HepG2 (cell line): Measurements from ENCODE around the gene NAXD. TPM values are rescaled to one million over a fixed set of nuclear protein-coding genes. Genes with fewer than 3 reads are reported as not detected.

Experiments
- ATAC-seq: fragments of 200-7000 bp; cut with Tn5 transposase; 3 replicates; pipeline ENCODE4 v1.9.1; 2020; ENCODE audit warnings: mild to moderate bottlenecking, moderate library complexity
- BruUV-seq: library from RNA; stranded (reverse); fragments of 400-500 nt; replicated peaks from 2 replicates; lab custom pipeline; 2021; lab: Mats Ljungman, UMichigan
- CTCF ChIA-PET: fragments of 300-600 bp; formaldehyde crosslinking; extraction: SDS; loops from one replicate; lab custom pipeline; 2021; ENCODE audit warnings: low total read pairs, inconsistent platforms, low intra/inter-chr PET ratio; lab: Yijun Ruan, JAX
- POLR2A ChIA-PET: fragments of 350-600 bp; sonication (Branson Sonifier 250); formaldehyde crosslinking; loops from one replicate; lab custom pipeline; 2020; ENCODE audit warnings: antibody characterized with exemption, inconsistent platforms; lab: Yijun Ruan, JAX
- DNase-seq: peaks from one replicate; pipeline ENCODE4 v3.0.0-alpha.2; 2015; ENCODE audit warnings: low spot score
- FAIRE-seq: peaks from 3 replicates; lab custom pipeline; 2011; peaks lifted over from hg19 to GRCh38; lab: Jason Lieb, UNC
- H2AFZ ChIP-seq: one replicate; pipeline ENCODE4 v1.6.1; 2011; ENCODE audit warnings: low read length, inconsistent platforms
- H3K27ac ChIP-seq: fragments of 300-600 bp; 3 replicates; pipeline ENCODE4 v1.8.0; 2011; ENCODE audit warnings: mixed run types, mild to moderate bottlenecking, mixed read lengths, low read length, inconsistent platforms; ENCODE audit not compliant: insufficient read depth; ENCODE audit errors: extremely low read length
- H3K27me3 ChIP-seq, 2 experiments: fragments of 200-600 bp in 1 of 2; 2 replicates in 1 of 2; 3 replicates in 1 of 2; pipeline versions ENCODE4 v1.6.0 to v1.8.0; 2011; ENCODE audit warnings: low read length in 2 of 2, mild to moderate bottlenecking in 2 of 2, moderate library complexity in 2 of 2, inconsistent platforms in 1 of 2; ENCODE audit not compliant: insufficient read depth in 2 of 2, control insufficient read depth in 1 of 2
- H3K36me3 ChIP-seq, 2 experiments: fragments of 200-600 bp in 1 of 2; replicated peaks in 1 of 2; 2 replicates in 1 of 2; 3 replicates in 1 of 2; pipeline versions ENCODE4 v1.5.1 to v1.8.0; 2011; ENCODE audit warnings: low read length in 2 of 2, inconsistent platforms in 1 of 2; ENCODE audit not compliant: insufficient read depth in 2 of 2, control insufficient read depth in 1 of 2
- H3K4me1 ChIP-seq: 2 replicates; pipeline ENCODE4 v1.5.1; 2012; ENCODE audit warnings: low read length, inconsistent platforms; ENCODE audit not compliant: insufficient read depth
- H3K4me2 ChIP-seq: 2 replicates; pipeline ENCODE4 v1.6.0; 2011; ENCODE audit warnings: low read depth, low read length, inconsistent platforms
- H3K4me3 ChIP-seq, 3 experiments: fragments of 200-600 bp in 1 of 3; sonication (generic), shearing (Covaris generic) in 1 of 3; replicated peaks in 1 of 3; 2 replicates each; pipeline ENCODE4 v1.5.1; 2011 to 2016; ENCODE audit warnings: low read length in 3 of 3, inconsistent platforms in 2 of 3, low read depth in 2 of 3, mild to moderate bottlenecking in 2 of 3, control low read depth in 1 of 3, mixed read lengths in 1 of 3; ENCODE audit not compliant: insufficient read depth in 1 of 3
- H3K79me2 ChIP-seq: one replicate; pipeline ENCODE4 v1.6.1; 2011; ENCODE audit warnings: low read length, inconsistent platforms; ENCODE audit not compliant: insufficient read depth
- H3K9ac ChIP-seq: 2 replicates; pipeline ENCODE4 v1.6.0; 2011; ENCODE audit warnings: mild to moderate bottlenecking, low read depth, low read length, inconsistent platforms; ENCODE audit not compliant: insufficient read depth
- H3K9me3 ChIP-seq: 2 replicates; pipeline ENCODE4 v1.5.1; 2012; ENCODE audit warnings: mild to moderate bottlenecking, low read length
- H4K20me1 ChIP-seq: 2 replicates; pipeline ENCODE4 v1.6.0; 2011; ENCODE audit warnings: inconsistent platforms, mild to moderate bottlenecking, low read length, moderate library complexity; ENCODE audit not compliant: insufficient read depth
- ETV6 ChIP-seq: sonication (generic); formaldehyde crosslinking; conservative IDR thresholded peaks from 2 replicates; pipeline ENCODE4 v1.4.0; 2020; ENCODE audit warnings: missing genetic modification reagents
- EZH2 ChIP-seq: conservative IDR thresholded peaks from 2 replicates; pipeline ENCODE4 v1.6.1; 2012; ENCODE audit warnings: mild to moderate bottlenecking, low read depth, low read length, moderate library complexity
- FOXO1 ChIP-seq: sonication (generic); formaldehyde crosslinking; IDR thresholded peaks from 2 replicates; pipeline ENCODE4 v1.4.0; 2020; ENCODE audit warnings: missing genetic modification reagents
- IKZF4 ChIP-seq: sonication (generic); formaldehyde crosslinking; IDR thresholded peaks from 2 replicates; pipeline ENCODE4 v1.5.1; 2020; ENCODE audit warnings: borderline replicate concordance, mild to moderate bottlenecking, low read depth, missing genetic modification reagents; ENCODE audit errors: not compliant biosample characterization
- IRF9 ChIP-seq: sonication (generic); formaldehyde crosslinking; IDR thresholded peaks from 2 replicates; pipeline ENCODE4 v1.8.0; 2022; ENCODE audit warnings: missing genetic modification reagents, mild to moderate bottlenecking, borderline replicate concordance
- NR0B2 ChIP-seq: sonication (generic); formaldehyde crosslinking; IDR thresholded peaks from 2 replicates; pipeline ENCODE4 v1.4.0; 2020; ENCODE audit warnings: mild to moderate bottlenecking, missing genetic modification reagents
- PATZ1 ChIP-seq: sonication (generic); formaldehyde crosslinking; IDR thresholded peaks from 2 replicates; pipeline ENCODE4 v1.4.0; 2020; ENCODE audit warnings: missing genetic modification reagents
- PPARG ChIP-seq: conservative IDR thresholded peaks from 2 replicates; pipeline ENCODE4 v1.6.1; 2016; ENCODE audit warnings: missing biosample characterization, missing genetic modification reagents
- RELA ChIP-seq: sonication (generic); formaldehyde crosslinking; IDR thresholded peaks from 2 replicates; pipeline ENCODE4 v1.4.0; 2020; ENCODE audit warnings: missing genetic modification reagents
- ZNF326 ChIP-seq: sonication (generic); formaldehyde crosslinking; IDR thresholded peaks from 2 replicates; pipeline ENCODE4 v1.4.0; 2020; ENCODE audit warnings: missing genetic modification reagents, borderline replicate concordance
- ZNF431 ChIP-seq: sonication (generic); formaldehyde crosslinking; IDR thresholded peaks from 2 replicates; pipeline ENCODE4 v1.9.0; 2022; ENCODE audit warnings: missing genetic modification reagents, low read depth, mild to moderate bottlenecking, borderline replicate concordance
- ZNF441 ChIP-seq: sonication (generic); formaldehyde crosslinking; IDR thresholded peaks from 2 replicates; pipeline ENCODE4 v1.7.0; 2021; ENCODE audit warnings: missing genetic modification reagents, borderline replicate concordance
- ZNF547 ChIP-seq: sonication (generic); formaldehyde crosslinking; IDR thresholded peaks from 2 replicates; pipeline ENCODE4 v1.5.1; 2020; ENCODE audit warnings: mild to moderate bottlenecking, missing genetic modification reagents
- ZNF883 ChIP-seq: sonication (generic); formaldehyde crosslinking; IDR thresholded peaks from 2 replicates; pipeline ENCODE4 v1.5.1; 2020; ENCODE audit warnings: mild to moderate bottlenecking, missing genetic modification reagents; ENCODE audit errors: not compliant biosample characterization
- WGBS: methylation state at CpG from one replicate; pipeline ENCODE4 v1.1.6; 2017; ENCODE audit warnings: low lambda C conversion rate; 5-methylcytosine and 5-hydroxymethylcytosine counted together
- in situ Hi-C: cut with HindIII; loops from 2 replicates; pipeline ENCODE4 v1.10.0; 2017; ENCODE audit warnings: low pct_unique_long_range_greater_than_20kb; ENCODE audit not compliant: extremely low pct_ligation_motif_present
- intact Hi-C: fragments of 100-400 bp; cut with micrococcal nuclease; formaldehyde crosslinking; loops from one replicate; pipeline ENCODE4 v1.10.0; 2022; ENCODE audit not compliant: unreplicated experiment
- polyA plus RNA-seq, 8 experiments: library from polyadenylated mRNA; depleted of rRNA in 3 of 8; stranded (reverse) in 7 of 8; unstranded in 1 of 8; fragments of >200 nt; fragmentation: Illumina TruSeq in 4 of 8; extraction: Trizol in 4 of 8; gene quantifications; 2 replicates each; pipeline versions ENCODE4 v1.2.1 to v1.2.3, GENCODE V29; 2011 to 2016; ENCODE audit warnings: low read depth in 4 of 8, missing spikeins in 1 of 8, mixed read lengths in 1 of 8; ENCODE audit not compliant: insufficient read depth in 1 of 8
- total RNA-seq, 5 experiments: library from RNA; depleted of rRNA; stranded (reverse); fragments of >200 nt; fragmentation: Illumina TruSeq; extraction: Trizol; gene quantifications; 2 replicates each; pipeline ENCODE4 v1.2.3, GENCODE V29; 2016; ENCODE audit warnings: low read depth in 1 of 5
- TF ChIP-seq, protein P1 (sequence below): sonication (generic); formaldehyde crosslinking; IDR thresholded peaks from 2 replicates; pipeline ENCODE4 v1.5.0; 2020; ENCODE audit warnings: mild to moderate bottlenecking, missing genetic modification reagents

Gene NAXD
- total and polyA plus RNA-seq, 2 of the 13 experiments (the other 11 are each of a cell fraction or from before 2014, with no cell fraction given): 19.0 to 23.2 TPM

- no peak; the same call in 2 of the 3 replicates for ATAC-seq
Measured at GRCh38 chr13:110676595-110677587, 61.5 kb downstream of the NAXD start.

More at GRCh38 chr13:110676595-110677587, 61.5 kb downstream of the NAXD start:
- Histone ChIP-seq H3K79me2 (peaks cover 2% of the 10 kb centered on the region), H4K20me1 (no peaks in the 10 kb centered on the region), H3K9me3 (no peaks in the 10 kb centered on the region), H3K4me2 (no peak overlapping the region), H3K27me3 (no peaks in the 10 kb centered on the region), H2AFZ (no peak overlapping the region), H3K9ac (no peak overlapping the region), H3K4me3 (no peak overlapping the region), H3K27ac (no peak overlapping the region), H3K4me1 (no peaks in the 10 kb centered on the region), H3K36me3 (peaks cover 5 to 30% of the 10 kb centered on the region in 2 experiments)
- BruUV-seq: no TSS peak
- FAIRE-seq: no peak
- ChIA-PET POLR2A (no interaction called here), CTCF (no interaction called here)
- TF ChIP-seq ZNF547 (CRISPR knock-in tag) (no peak), ZNF883 (CRISPR knock-in tag) (no peak), ETV6 (CRISPR knock-in tag) (no peak), EZH2 (no peak), RELA (CRISPR knock-in tag) (no peak), PATZ1 (CRISPR knock-in tag) (no peak), ZNF326 (no peak), IRF9 (CRISPR knock-in tag) (no peak), ZNF441 (CRISPR knock-in tag) (no peak), NR0B2 (no peak), ZNF431 (CRISPR knock-in tag) (no peak), IKZF4 (CRISPR knock-in tag) (no peak), PPARG (no peak), FOXO1 (CRISPR knock-in tag) (no peak)
- TF ChIP-seq, protein P1, sequence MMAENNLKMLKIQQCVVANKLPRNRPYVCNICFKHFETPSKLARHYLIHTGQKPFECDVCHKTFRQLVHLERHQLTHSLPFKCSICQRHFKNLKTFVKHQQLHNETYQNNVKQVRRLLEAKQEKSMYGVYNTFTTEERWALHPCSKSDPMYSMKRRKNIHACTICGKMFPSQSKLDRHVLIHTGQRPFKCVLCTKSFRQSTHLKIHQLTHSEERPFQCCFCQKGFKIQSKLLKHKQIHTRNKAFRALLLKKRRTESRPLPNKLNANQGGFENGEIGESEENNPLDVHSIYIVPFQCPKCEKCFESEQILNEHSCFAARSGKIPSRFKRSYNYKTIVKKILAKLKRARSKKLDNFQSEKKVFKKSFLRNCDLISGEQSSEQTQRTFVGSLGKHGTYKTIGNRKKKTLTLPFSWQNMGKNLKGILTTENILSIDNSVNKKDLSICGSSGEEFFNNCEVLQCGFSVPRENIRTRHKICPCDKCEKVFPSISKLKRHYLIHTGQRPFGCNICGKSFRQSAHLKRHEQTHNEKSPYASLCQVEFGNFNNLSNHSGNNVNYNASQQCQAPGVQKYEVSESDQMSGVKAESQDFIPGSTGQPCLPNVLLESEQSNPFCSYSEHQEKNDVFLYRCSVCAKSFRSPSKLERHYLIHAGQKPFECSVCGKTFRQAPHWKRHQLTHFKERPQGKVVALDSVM (CRISPR knock-in tag): no peak
- no peak for DNase-seq
- WGBS: 99% methylated on average over 13 of the region's 28 CpGs
- in situ Hi-C loops (no loop called here), intact Hi-C loops (no loop called here)
